Osteoblast (primary cell): Measurements from ENCODE around the gene PDE10A. TPM values are rescaled to one million over a fixed set of nuclear protein-coding genes. Genes with fewer than 3 reads are reported as not detected.

Source experiments
- DNase-seq: peaks from one replicate; pipeline ENCODE4 v3.0.0; 2011; ENCODE audit warnings: low spot score, mixed read lengths; ENCODE audit not compliant: insufficient read length; ENCODE audit errors: missing footprints
- H2AFZ ChIP-seq: 2 replicates; pipeline ENCODE4 v1.6.0; 2011; ENCODE audit warnings: mild to moderate bottlenecking, low read length
- H3K27ac ChIP-seq: 2 replicates; pipeline ENCODE4 v1.5.1; 2011; ENCODE audit warnings: mild to moderate bottlenecking, low read depth, low read length, moderate library complexity
- H3K27me3 ChIP-seq: 2 replicates; pipeline ENCODE4 v1.6.0; 2012; ENCODE audit warnings: mild to moderate bottlenecking, control low read depth, inconsistent platforms, low read length, moderate library complexity; ENCODE audit not compliant: insufficient read depth
- H3K36me3 ChIP-seq: 2 replicates; pipeline ENCODE4 v1.5.1; 2011; ENCODE audit warnings: mild to moderate bottlenecking, low read length, control low read depth, moderate library complexity; ENCODE audit not compliant: insufficient read depth
- H3K4me1 ChIP-seq: 2 replicates; pipeline ENCODE4 v1.5.1; 2011; ENCODE audit warnings: mild to moderate bottlenecking, low read length, control low read depth, moderate library complexity; ENCODE audit not compliant: insufficient read depth
- H3K4me2 ChIP-seq: 2 replicates; pipeline ENCODE4 v1.6.0; 2011; ENCODE audit warnings: mild to moderate bottlenecking, low read length; ENCODE audit not compliant: insufficient read depth
- H3K4me3 ChIP-seq: fragments of 200-600 bp; sonication (generic); 3 replicates; pipeline ENCODE4 v1.5.1; 2012; ENCODE audit warnings: mild to moderate bottlenecking, low read length, inconsistent platforms; ENCODE audit not compliant: insufficient read depth
- H3K79me2 ChIP-seq: 2 replicates; pipeline ENCODE4 v1.6.0; 2012; ENCODE audit warnings: mild to moderate bottlenecking, low read length, control low read depth, inconsistent platforms; ENCODE audit not compliant: insufficient read depth
- H3K9me3 ChIP-seq: 2 replicates; pipeline ENCODE4 v1.5.1; 2011; ENCODE audit warnings: low read depth, low read length, control low read depth
- H4K20me1 ChIP-seq: 2 replicates; pipeline ENCODE4 v1.6.0; 2012; ENCODE audit warnings: mild to moderate bottlenecking, low read length, control low read depth; ENCODE audit not compliant: insufficient read depth
- total RNA-seq: library from RNA; depleted of rRNA; stranded (reverse); fragments of >200 nt; gene quantifications from 2 replicates; pipeline ENCODE4 v1.2.3, GENCODE V29; 2012
- TF ChIP-seq, protein P1 (sequence below): IDR thresholded peaks from 2 replicates; pipeline ENCODE4 v1.5.1; 2011; ENCODE audit warnings: mild to moderate bottlenecking, low read depth, low read length, moderate library complexity; ENCODE audit errors: extremely low read depth

Gene PDE10A
- total RNA-seq, 1 donor = 3.3 TPM

DNA sequence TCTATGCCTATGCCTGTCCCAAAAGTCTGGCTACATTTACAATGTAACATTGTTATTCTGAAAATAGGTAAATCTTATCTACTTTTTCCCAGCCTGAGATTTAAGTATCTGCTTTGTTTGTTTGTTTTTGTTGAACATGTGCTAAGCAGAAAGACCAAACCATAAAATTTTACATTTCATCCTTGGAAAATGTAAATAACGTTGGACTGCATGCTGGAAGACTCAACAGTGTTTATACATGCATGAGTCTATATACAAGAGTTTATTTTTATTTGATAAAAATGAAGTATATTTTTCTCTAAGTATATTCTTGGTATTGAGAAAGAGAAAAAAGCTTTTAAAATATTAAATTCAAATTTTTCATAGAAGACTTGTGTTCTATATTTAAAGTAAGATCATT is 12.1 kb upstream of the PDE10A start:
- Histone ChIP-seq H3K4me3 (no peak overlapping the region), H3K27ac (no peak overlapping the region), H3K4me1 (no peaks in the 10 kb centered on the region), H3K9me3 (no peaks in the 10 kb centered on the region), H3K36me3 (no peaks in the 10 kb centered on the region), H3K4me2 (no peak overlapping the region), H4K20me1 (no peaks in the 10 kb centered on the region), H3K27me3 (no peaks in the 10 kb centered on the region), H3K79me2 (no peaks in the 10 kb centered on the region), H2AFZ (no peak overlapping the region)
- TF ChIP-seq, protein P1, sequence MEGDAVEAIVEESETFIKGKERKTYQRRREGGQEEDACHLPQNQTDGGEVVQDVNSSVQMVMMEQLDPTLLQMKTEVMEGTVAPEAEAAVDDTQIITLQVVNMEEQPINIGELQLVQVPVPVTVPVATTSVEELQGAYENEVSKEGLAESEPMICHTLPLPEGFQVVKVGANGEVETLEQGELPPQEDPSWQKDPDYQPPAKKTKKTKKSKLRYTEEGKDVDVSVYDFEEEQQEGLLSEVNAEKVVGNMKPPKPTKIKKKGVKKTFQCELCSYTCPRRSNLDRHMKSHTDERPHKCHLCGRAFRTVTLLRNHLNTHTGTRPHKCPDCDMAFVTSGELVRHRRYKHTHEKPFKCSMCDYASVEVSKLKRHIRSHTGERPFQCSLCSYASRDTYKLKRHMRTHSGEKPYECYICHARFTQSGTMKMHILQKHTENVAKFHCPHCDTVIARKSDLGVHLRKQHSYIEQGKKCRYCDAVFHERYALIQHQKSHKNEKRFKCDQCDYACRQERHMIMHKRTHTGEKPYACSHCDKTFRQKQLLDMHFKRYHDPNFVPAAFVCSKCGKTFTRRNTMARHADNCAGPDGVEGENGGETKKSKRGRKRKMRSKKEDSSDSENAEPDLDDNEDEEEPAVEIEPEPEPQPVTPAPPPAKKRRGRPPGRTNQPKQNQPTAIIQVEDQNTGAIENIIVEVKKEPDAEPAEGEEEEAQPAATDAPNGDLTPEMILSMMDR = no peak
- no peak for DNase-seq

DNA sequence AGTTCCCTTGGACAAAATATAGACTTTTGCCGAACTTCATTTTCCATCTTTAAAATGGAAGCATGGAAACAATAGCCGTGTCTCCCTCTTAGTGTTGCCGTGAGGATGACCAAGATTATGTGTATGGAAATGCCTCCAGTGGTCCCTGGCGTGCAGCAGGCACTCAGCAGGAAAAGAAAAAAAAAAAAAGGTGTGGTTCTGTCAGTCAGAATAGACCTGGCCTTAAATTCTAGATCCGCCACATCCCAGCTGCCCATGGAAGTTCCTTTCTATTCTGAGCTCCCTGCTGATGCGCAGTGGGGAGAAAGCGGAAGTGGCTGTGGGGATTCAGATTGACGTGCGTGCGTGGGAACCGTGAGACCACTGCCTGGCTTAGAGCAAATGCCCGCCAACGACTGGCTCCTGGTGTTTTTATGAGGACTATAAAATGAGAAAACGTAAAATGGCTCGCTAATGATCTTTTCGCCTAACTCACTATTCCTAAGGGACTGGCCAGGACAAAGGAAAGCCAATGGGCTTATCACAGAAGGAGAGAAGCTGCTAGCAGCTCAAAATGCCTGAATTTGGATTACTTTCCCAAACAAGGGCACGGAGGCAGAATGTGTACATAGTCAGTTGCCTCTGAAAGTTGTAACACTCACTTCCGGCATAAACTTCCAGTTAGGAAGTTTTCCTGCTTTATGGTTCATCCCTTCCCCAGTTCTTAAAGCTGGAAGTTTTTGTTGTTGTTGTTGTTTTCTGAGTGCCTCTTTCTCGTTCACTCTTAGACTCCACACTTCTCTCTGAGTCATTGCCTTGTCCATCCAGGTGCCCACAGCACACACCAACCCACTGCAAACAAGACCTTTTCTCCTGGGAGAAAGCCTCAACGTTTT is 11.4 kb upstream of the PDE10A start:
- no peak for DNase-seq
- H3K4me1 ChIP-seq = no peaks in the 10 kb centered on the region
- no peaks in the 10 kb centered on the region for H3K79me2 ChIP-seq
- H3K4me2 ChIP-seq = no peak overlapping the region
- no peak overlapping the region for H2AFZ ChIP-seq
- no peaks in the 10 kb centered on the region for H3K27me3 ChIP-seq
- H3K27ac ChIP-seq = no peak overlapping the region
- no peaks in the 10 kb centered on the region for H3K9me3 ChIP-seq
- TF ChIP-seq, protein P1 = no peak
- H4K20me1 ChIP-seq = no peaks in the 10 kb centered on the region
- H3K4me3 ChIP-seq = no peak overlapping the region
- H3K36me3 ChIP-seq = no peaks in the 10 kb centered on the region

DNA sequence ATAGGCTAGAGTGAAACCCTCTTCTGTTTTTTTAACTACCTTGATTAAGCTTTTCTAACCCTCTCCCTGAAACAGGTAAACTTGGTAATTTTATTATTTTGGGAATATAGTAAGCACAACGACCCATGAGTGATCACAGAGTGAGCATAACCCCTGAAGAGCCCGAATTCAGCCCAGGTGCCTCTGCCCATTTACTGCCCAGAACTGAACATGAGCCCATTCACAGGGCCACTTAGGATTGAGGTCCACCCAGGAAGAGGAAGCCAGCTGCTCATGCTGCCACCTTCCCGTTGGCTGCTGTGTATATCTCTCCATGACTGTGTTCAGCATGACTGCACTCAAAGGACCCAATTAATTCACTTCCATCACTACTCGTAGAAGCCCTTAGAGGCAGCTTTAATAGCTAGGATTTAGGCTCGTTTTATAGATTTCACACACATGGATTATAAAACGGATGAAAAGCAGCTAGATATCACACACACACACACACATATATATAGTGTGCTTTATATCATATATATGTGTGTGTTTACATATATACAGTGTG is 8.3 kb upstream of the PDE10A start:
- TF ChIP-seq, protein P1 = no peak
- no peaks in the 10 kb centered on the region for H4K20me1 ChIP-seq
- no peaks in the 10 kb centered on the region for H3K4me1 ChIP-seq
- no peak overlapping the region for H2AFZ ChIP-seq
- H3K4me3 ChIP-seq = no peak overlapping the region
- H3K4me2 ChIP-seq = no peak overlapping the region
- no peak for DNase-seq
- H3K27me3 ChIP-seq = peaks cover 4% of the 10 kb centered on the region
- no peak overlapping the region for H3K27ac ChIP-seq
- no peaks in the 10 kb centered on the region for H3K36me3 ChIP-seq
- H3K79me2 ChIP-seq = no peaks in the 10 kb centered on the region
- H3K9me3 ChIP-seq = no peaks in the 10 kb centered on the region

DNA sequence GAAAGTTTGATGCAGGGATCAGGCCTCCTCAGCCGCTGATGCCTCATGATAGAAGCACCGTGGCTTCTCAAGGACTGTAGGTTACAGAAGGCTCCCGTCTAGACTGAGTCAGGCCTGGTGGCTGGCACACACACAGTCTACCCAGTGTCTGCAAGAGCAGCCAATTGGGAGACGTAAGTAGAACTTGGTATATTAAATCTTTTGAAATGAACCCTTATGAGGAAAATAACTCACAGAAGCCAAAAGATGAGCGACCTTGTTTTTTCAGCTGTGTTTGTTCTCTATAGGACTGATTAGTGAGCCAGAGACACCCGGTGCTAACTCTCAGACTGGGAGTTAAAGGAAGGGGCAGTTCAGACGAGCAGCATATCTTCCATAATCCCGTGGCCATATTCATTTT is 5.9 kb upstream of the PDE10A start:
- TF ChIP-seq, protein P1 = no peak
- DNase-seq = no peak
- H3K79me2 ChIP-seq = no peaks in the 10 kb centered on the region
- H3K9me3 ChIP-seq = no peaks in the 10 kb centered on the region
- H3K36me3 ChIP-seq = no peaks in the 10 kb centered on the region
- H3K4me2 ChIP-seq = no peak overlapping the region
- H3K4me1 ChIP-seq = no peaks in the 10 kb centered on the region
- H3K27me3 ChIP-seq = peaks cover 27% of the 10 kb centered on the region
- no peak overlapping the region for H3K27ac ChIP-seq
- H3K4me3 ChIP-seq = no peak overlapping the region
- no peaks in the 10 kb centered on the region for H4K20me1 ChIP-seq
- no peak overlapping the region for H2AFZ ChIP-seq
